Measurements from ENCODE around the gene CFAP210. TPM values are rescaled to one million over a fixed set of nuclear protein-coding genes. Genes with fewer than 3 reads are reported as not detected.

Gene CFAP210
- total and polyA plus RNA-seq, 9 of the 15 experiments (the other 6 are each of a cell fraction or from before 2014, with no cell fraction given) = 0.75 to 3.6 (median 1.3) TPM

DNA sequence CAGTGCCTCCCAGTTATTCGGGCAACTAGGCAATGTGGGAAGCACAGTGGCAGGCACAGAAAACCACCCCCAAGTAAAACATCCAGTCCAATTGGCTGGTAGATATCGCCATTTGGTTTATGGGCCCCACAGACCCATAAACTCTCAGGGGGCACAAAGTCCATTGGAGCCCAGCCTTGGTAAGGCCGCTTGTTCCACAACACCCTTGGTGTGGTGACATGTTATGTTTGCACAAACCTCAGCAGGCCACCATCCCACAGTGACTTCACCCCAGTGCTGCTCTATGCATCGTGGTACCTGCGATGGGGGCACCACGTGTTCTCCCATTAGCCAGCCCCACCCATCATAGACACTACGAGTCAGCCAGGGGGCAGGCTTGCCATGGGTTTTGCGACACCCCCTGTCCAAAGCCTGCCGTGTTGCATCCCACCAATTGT, 18.6 kb upstream of the CFAP210 start:
- BruUV-seq (replicated peaks) = no TSS peak
- peaks cover 8% of the 10 kb centered on the region; the same call in 2 of the 3 replicates for H3K36me3 ChIP-seq (ENCODE audit: control insufficient read depth, insufficient read depth, low read length)
- CTCF ChIA-PET (ENCODE audit: low intra/inter-chr PET ratio) = interaction anchor here (0.6 kb wide), 1 partner anchor 213 kb away, joined by 3 read pairs; no protein-coding TSS in a partner anchor

More for the DNA sequence above, 18.6 kb upstream of the CFAP210 start:
- H3K4me1 ChIP-seq (replicated peaks in 1 of 2; ENCODE audit: control insufficient read depth in 2 of 2, insufficient read depth in 2 of 2, low read length in 2 of 2) = peaks cover 23 to 45% of the 10 kb centered on the region in 2 experiments
- H3K9ac ChIP-seq (ENCODE audit: insufficient read depth in 1 of 2, low read depth in 2 of 2, low read length in 2 of 2) = no peak overlapping the region
- H3K79me2 ChIP-seq (ENCODE audit: control insufficient read depth, insufficient read depth, low read length) = no peaks in the 10 kb centered on the region
- H2AFZ ChIP-seq (ENCODE audit: low read depth, low read length) = no peak overlapping the region
- H3K27ac ChIP-seq (ENCODE audit: extremely low read depth, low read depth, low read length) = no peak overlapping the region
- POLR2A ChIA-PET = interaction anchor here (0.8 kb wide), 1 partner anchor 33 kb away, joined by 3 read pairs; no protein-coding TSS in a partner anchor
- no peaks in the 10 kb centered on the region for H3K9me1 ChIP-seq (ENCODE audit: control insufficient read depth, insufficient read depth, low read length)
- no peaks in the 10 kb centered on the region for H3K27me3 ChIP-seq (ENCODE audit: control insufficient read depth in 2 of 2, insufficient read depth in 2 of 2, low read length in 2 of 2)
- no peak overlapping the region for H3K4me3 ChIP-seq
- no peak overlapping the region for H3K4me2 ChIP-seq (ENCODE audit: insufficient read depth, low read length)
- TF ChIP-seq, protein P1, sequence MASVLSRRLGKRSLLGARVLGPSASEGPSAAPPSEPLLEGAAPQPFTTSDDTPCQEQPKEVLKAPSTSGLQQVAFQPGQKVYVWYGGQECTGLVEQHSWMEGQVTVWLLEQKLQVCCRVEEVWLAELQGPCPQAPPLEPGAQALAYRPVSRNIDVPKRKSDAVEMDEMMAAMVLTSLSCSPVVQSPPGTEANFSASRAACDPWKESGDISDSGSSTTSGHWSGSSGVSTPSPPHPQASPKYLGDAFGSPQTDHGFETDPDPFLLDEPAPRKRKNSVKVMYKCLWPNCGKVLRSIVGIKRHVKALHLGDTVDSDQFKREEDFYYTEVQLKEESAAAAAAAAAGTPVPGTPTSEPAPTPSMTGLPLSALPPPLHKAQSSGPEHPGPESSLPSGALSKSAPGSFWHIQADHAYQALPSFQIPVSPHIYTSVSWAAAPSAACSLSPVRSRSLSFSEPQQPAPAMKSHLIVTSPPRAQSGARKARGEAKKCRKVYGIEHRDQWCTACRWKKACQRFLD (CRISPR knock-in tag; IDR thresholded peaks at IDR 0.05) = no peak
- TF ChIP-seq, protein P2, sequence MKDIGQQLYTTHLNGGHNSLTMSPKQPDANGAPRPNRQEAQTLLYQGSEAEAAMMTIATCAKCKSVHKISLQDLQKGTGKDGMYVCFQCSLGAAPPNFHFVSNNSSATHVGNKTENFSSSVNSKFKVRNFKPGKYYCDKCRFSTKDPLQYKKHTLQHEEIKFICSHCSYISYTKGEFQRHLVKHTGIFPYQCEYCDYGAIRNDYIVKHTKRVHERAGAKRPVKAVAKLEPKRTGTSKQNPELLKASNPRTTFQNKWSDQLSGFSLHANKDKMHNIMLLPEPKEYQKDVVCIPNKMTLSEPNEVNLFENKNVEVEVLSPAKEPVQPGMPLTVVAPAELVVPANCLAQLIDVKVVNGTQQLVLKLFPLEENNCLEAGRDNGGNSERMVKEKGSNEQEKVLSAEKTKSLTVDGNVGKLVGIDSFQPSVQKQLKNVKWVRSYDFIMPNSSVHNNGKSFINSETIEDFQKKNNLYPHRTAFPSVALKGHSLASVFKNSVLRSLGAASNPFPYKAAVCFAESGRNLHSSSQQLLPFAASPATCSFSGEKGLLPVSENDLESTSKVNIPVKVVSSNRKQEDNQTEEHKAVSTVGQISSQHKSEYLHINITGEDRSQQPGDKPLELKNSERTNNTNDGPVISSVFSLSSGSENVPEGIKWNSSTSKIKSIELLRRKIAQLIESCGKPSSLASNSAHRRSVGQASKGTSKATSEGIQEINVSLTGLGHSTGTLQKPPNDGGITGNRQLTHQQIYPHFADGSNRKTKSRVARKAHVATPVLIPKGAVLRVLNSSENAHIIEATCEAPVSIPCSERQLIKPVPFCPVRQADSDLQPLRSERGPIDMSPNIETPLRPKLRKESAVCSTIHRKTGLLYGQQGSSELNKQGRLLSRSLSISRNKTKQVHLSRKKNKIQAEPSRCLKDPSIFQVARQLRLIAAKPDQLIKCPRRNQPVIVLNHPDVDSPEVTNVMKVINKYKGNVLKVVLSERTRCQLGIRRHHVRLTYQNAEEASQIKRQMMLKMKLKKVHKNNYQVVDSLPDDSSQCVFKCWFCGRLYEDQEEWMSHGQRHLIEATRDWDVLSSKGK (CRISPR knock-in tag; IDR thresholded peaks at IDR 0.05) = no peak
- TF ChIP-seq ZNF174 (CRISPR knock-in tag; IDR thresholded peaks at IDR 0.05) (no peak), MTA1 (IDR thresholded peaks at IDR 0.05; ENCODE audit: borderline replicate concordance) (no peak), FUS (optimal IDR thresholded peaks at IDR 0.05; ENCODE audit: low read depth, low read length) (no peak), ARID1B (IDR thresholded peaks at IDR 0.05) (no peak)
- no peaks in the 10 kb centered on the region for H4K20me1 ChIP-seq (replicated peaks; ENCODE audit: control insufficient read depth, insufficient read depth, low read length)
- in situ Hi-C loops (cut with MboI) = no loop called here
- ATAC-seq = no peak
- FAIRE-seq = no peak
- H3K9me3 ChIP-seq (replicated peaks; ENCODE audit: control insufficient read depth, insufficient read depth, low read depth, low read length) = no peaks in the 10 kb centered on the region
- intact Hi-C loops (cut with micrococcal nuclease) = no loop called here
- DNase-seq (ENCODE audit: extremely low read depth in 1 of 4, low spot score in 3 of 4) = no peak
- 68% methylated on average over 9 of the region's 9 CpGs for WGBS (ENCODE audit: insufficient coverage, low coverage, missing lambda C conversion rate)
